Pancreas (tissue), 10 donors: ENCODE measurements around the gene CEBPE. TPM values are rescaled to one million over a fixed set of nuclear protein-coding genes. Genes with fewer than 3 reads are reported as not detected.
A peak's percentile ranks its signal among the peaks of the same experiment; 100 is the strongest.

Source experiments
- ATAC-seq, 4 donors: fragments of 200-7000 bp; cut with Tn5 transposase; one replicate each; pipeline versions ENCODE4 v1.8.0 to v1.9.1; 2020; ENCODE audit warnings: mild to moderate bottlenecking in 4 of 4, moderate library complexity in 4 of 4
- DNase-seq, 6 donors: peaks; one replicate each; pipeline ENCODE4 v3.0.0-alpha.2; 2020
- FAIRE-seq: peaks from 2 replicates; lab custom pipeline; 2012; peaks lifted over from hg19 to GRCh38; lab: Jason Lieb, UNC
- H3K27ac ChIP-seq, 4 donors: fragments of 200-600 bp; sonication (generic); 1 replicate in 3 of 4; 2 replicates in 1 of 4; pipeline versions ENCODE4 v1.5.0 to v1.8.0; 2020
- H3K27me3 ChIP-seq, 4 donors: fragments of 200-600 bp; one replicate each; pipeline ENCODE4 v1.8.0; 2021
- H3K36me3 ChIP-seq, 3 donors: fragments of 200-600 bp; sonication (generic) in 1 of 3; one replicate each; pipeline versions ENCODE4 v1.5.0 to v1.8.0; 2020 to 2021
- H3K4me1 ChIP-seq, 3 donors: fragments of 200-600 bp; one replicate each; pipeline ENCODE4 v1.8.0; 2021
- H3K4me3 ChIP-seq, 4 donors: fragments of 200-600 bp; sonication (generic) in 2 of 4; one replicate each; pipeline versions ENCODE4 v1.5.0 to v1.8.0; 2020 to 2021
- H3K9me3 ChIP-seq, 4 donors: fragments of 200-600 bp; one replicate each; pipeline ENCODE4 v1.8.0; 2021
- CTCF ChIP-seq, 4 donors: fragments of 200-600 bp; sonication (generic) in 3 of 4; IDR thresholded peaks; one replicate each; pipeline versions ENCODE4 v1.5.0 to v1.8.0; 2021; ENCODE audit warnings: antibody characterized with exemption in 4 of 4
- WGBS, 2 donors: extraction: QIAGEN DNeasy Blood & Tissue Kit; methylation state at CpG; one replicate each; pipeline ENCODE4 v1.1.7; 2013; 5-methylcytosine and 5-hydroxymethylcytosine counted together
- intact Hi-C, 3 donors: fragments of 100-400 bp; cut with DNase I; formaldehyde crosslinking; loops; one replicate each; pipeline versions ENCODE4 v1.11.1 to v1.14.2; 2022
- polyA plus RNA-seq, 2 donors: library from polyadenylated mRNA; stranded (reverse); fragments of 200-250 nt; gene quantifications; one replicate each; pipeline ENCODE4 v1.2.3, GENCODE V29; 2013
- total RNA-seq, 6 donors: library from RNA; stranded (reverse); fragmentation: NEBNext Ultra II Directional in 4 of 6; extraction: Animal tissue kit (Norgen Biotek cat#: 25700) in 4 of 6; gene quantifications; one replicate each; pipeline versions ENCODE4 v1.2.1 to v1.2.4, GENCODE V29; 2021 to 2023
- donor health status: healthy with polysubstance abuse.
- donor health status: DM: no; HTN: no; CAD: no; lungs with moderate emphysema.
- donor health status: DM: no; HTN: no; CAD: no.
- donor health status: control.
- donor health status: control.
- donor health status: Bipolar disorder and iron deficiency.
- donor health status: DM: yes; HTN: yes; CAD: no.
- donor health status: DM: no; HTN: no; CAD: no.
- donor health status: DM: no; HTN: no; CAD: no.
- donor health status: DM: yes; HTN: yes; CAD: no.

Gene CEBPE
- total and polyA plus RNA-seq, 8 donors = not detected

- intact Hi-C loops = loop anchor here in 1 of 3 donors (10.0 kb wide), 1 partner anchor 61 kb away; the partner anchor contains the start of gene SLC7A8
Observed at GRCh38 chr14:23123419-23123818, 4.4 kb upstream of the CEBPE start.

GRCh38 chr14:23122086-23122485, 3.0 kb upstream of the CEBPE start:
- intact Hi-C loops = loop anchor here in 1 of 3 donors (10.0 kb wide), 1 partner anchor 63 kb away; the partner anchor contains the start of gene SLC7A8
- no peak overlapping the region for H3K4me3 ChIP-seq
- 87 to 89% methylated on average over 6 of the region's 6 CpGs for WGBS, 2 donors

More at GRCh38 chr14:23123419-23123818, 4.4 kb upstream of the CEBPE start:
- Histone ChIP-seq H3K4me1 (peaks cover 0 to 12% (median 4%) of the 10 kb centered on the region in 3 donors), H3K27ac (no peak overlapping the region), H3K36me3 (no peaks in the 10 kb centered on the region), H3K4me3 (no peak overlapping the region), H3K9me3 (no peaks in the 10 kb centered on the region), H3K27me3 (no peaks in the 10 kb centered on the region)
- peak; percentile 2 to 60 (median 36) for ATAC-seq
- TF ChIP-seq CTCF (IDR thresholded peaks at IDR 0.05) = no peak
- no peak for FAIRE-seq
- DNase-seq = peak; percentile 66 to 94 (median 89)
- WGBS, 2 donors = 23 to 24% methylated on average over 8 of the region's 8 CpGs

GRCh38 chr14:23121361-23121771, 2.3 kb upstream of the CEBPE start:
- Histone ChIP-seq H3K9me3 (no peaks in the 10 kb centered on the region), H3K4me3 (no peak overlapping the region), H3K27ac (no peak overlapping the region), H3K27me3 (no peaks in the 10 kb centered on the region), H3K36me3 (no peaks in the 10 kb centered on the region), H3K4me1 (peaks cover 0 to 12% (median 4%) of the 10 kb centered on the region in 3 donors)
- 29 to 36% methylated on average over 6 of the region's 6 CpGs for WGBS, 2 donors
- no peak for TF ChIP-seq CTCF (IDR thresholded peaks at IDR 0.05)
- intact Hi-C loops = loop anchor here in 2 of 3 donors (2.0 to 10.0 kb wide), 2 partner anchors 63 to 67 kb away; partner anchors contain the start of gene SLC7A8 (in 1 of the 2)
- no peak for FAIRE-seq
- peak in 3 of 6 donors; percentile 38 to 55 (median 42) for DNase-seq
- peak; percentile 47 to 79 (median 57) for ATAC-seq

More at GRCh38 chr14:23122086-23122485, 3.0 kb upstream of the CEBPE start:
- ATAC-seq (no peak), FAIRE-seq (no peak), DNase-seq (no peak)
- H3K9me3 ChIP-seq = no peaks in the 10 kb centered on the region
- H3K27me3 ChIP-seq = no peaks in the 10 kb centered on the region
- TF ChIP-seq CTCF (IDR thresholded peaks at IDR 0.05) = no peak
- peaks cover 0 to 12% (median 4%) of the 10 kb centered on the region in 3 donors for H3K4me1 ChIP-seq
- no peak overlapping the region for H3K27ac ChIP-seq
- no peaks in the 10 kb centered on the region for H3K36me3 ChIP-seq

GRCh38 chr14:23120541-23121251, 1.6 kb upstream of the CEBPE start:
- WGBS, 2 donors = 20% methylated on average over 9 of the region's 9 CpGs
- Histone ChIP-seq H3K27me3 (no peaks in the 10 kb centered on the region), H3K4me3 (no peak overlapping the region), H3K27ac (no peak overlapping the region), H3K4me1 (peaks cover 0 to 12% (median 4%) of the 10 kb centered on the region in 3 donors), H3K9me3 (no peaks in the 10 kb centered on the region), H3K36me3 (no peaks in the 10 kb centered on the region)
- peak; percentile 89 to 97 (median 92) for ATAC-seq
- intact Hi-C loops = loop anchor here in 2 of 3 donors (2.0 to 10.0 kb wide), 2 partner anchors 64 to 68 kb away; partner anchors contain the start of gene SLC7A8 (in 1 of the 2)
- no peak for FAIRE-seq
- peak; percentile 82 to 96 (median 90) for DNase-seq
- peak; percentile 99 to 100 (median 99) for TF ChIP-seq CTCF (IDR thresholded peaks at IDR 0.05)
